ENCODE data around the gene CPZ.

CPZ gene

GRCh38 chr4:8592366-8593263 is at the start of gene CPZ:
TSS of gene CPZ (plus strand) at chr4:8592765. CDS start at chr4:8592834, 69 bp downstream.
- H3K4me3 Mint-ChIP-seq = no peak within 1 kb of the TSS
- peaks cover 7% of the 10 kb centered on the region for H3K4me1 Mint-ChIP-seq
- no peaks in the 10 kb centered on the region for H3K9me3 Mint-ChIP-seq
- no peak for ATAC-seq
- peaks cover 51% of the 10 kb centered on the region for H3K27me3 Mint-ChIP-seq
- H3K36me3 Mint-ChIP-seq = no peaks in the 10 kb centered on the region
- H3K27ac Mint-ChIP-seq = no peak within 1 kb of the TSS

GRCh38 chr4:8542776-8543525 is 49.6 kb upstream of the CPZ start:
- Mint-ChIP-seq H3K4me3 (no peak overlapping the region), H3K9me3 (no peaks in the 10 kb centered on the region), H3K27ac (no peak overlapping the region), H3K36me3 (no peaks in the 10 kb centered on the region), H3K27me3 (peaks cover 8% of the 10 kb centered on the region), H3K4me1 (no peaks in the 10 kb centered on the region)
- no peak for ATAC-seq

GRCh38 chr4:8543623-8544022 is 48.9 kb upstream of the CPZ start:
- Mint-ChIP-seq H3K9me3 (no peaks in the 10 kb centered on the region), H3K4me3 (no peak overlapping the region), H3K36me3 (no peaks in the 10 kb centered on the region), H3K27me3 (peaks cover 1% of the 10 kb centered on the region), H3K4me1 (no peaks in the 10 kb centered on the region), H3K27ac (no peak overlapping the region)
- no peak for ATAC-seq

GRCh38 chr4:8544282-8544681 is 48.3 kb upstream of the CPZ start:
- Mint-ChIP-seq H3K4me3 (no peak overlapping the region), H3K27me3 (no peaks in the 10 kb centered on the region), H3K4me1 (no peaks in the 10 kb centered on the region), H3K27ac (no peak overlapping the region), H3K9me3 (no peaks in the 10 kb centered on the region), H3K36me3 (no peaks in the 10 kb centered on the region)
- no peak for ATAC-seq

GRCh38 chr4:8544741-8545438 is 47.7 kb upstream of the CPZ start:
- no peaks in the 10 kb centered on the region for H3K9me3 Mint-ChIP-seq
- no peak overlapping the region for H3K27ac Mint-ChIP-seq
- no peaks in the 10 kb centered on the region for H3K4me1 Mint-ChIP-seq
- H3K4me3 Mint-ChIP-seq = no peak overlapping the region
- ATAC-seq = no peak
- no peaks in the 10 kb centered on the region for H3K36me3 Mint-ChIP-seq
- no peaks in the 10 kb centered on the region for H3K27me3 Mint-ChIP-seq

GRCh38 chr4:8545439-8545765 is 47.2 kb upstream of the CPZ start:
- Mint-ChIP-seq H3K36me3 (no peaks in the 10 kb centered on the region), H3K27ac (no peak overlapping the region), H3K4me1 (no peaks in the 10 kb centered on the region), H3K27me3 (no peaks in the 10 kb centered on the region), H3K9me3 (no peaks in the 10 kb centered on the region), H3K4me3 (no peak overlapping the region)
- ATAC-seq = no peak

GRCh38 chr4:8546766-8547107 is 45.8 kb upstream of the CPZ start:
- H3K27me3 Mint-ChIP-seq = no peaks in the 10 kb centered on the region
- H3K9me3 Mint-ChIP-seq = no peaks in the 10 kb centered on the region
- no peaks in the 10 kb centered on the region for H3K36me3 Mint-ChIP-seq
- ATAC-seq = no peak
- H3K4me1 Mint-ChIP-seq = no peaks in the 10 kb centered on the region
- H3K4me3 Mint-ChIP-seq = no peak overlapping the region
- H3K27ac Mint-ChIP-seq = no peak overlapping the region

GRCh38 chr4:8547108-8547911 is 45.3 kb upstream of the CPZ start:
- Mint-ChIP-seq H3K27me3 (no peaks in the 10 kb centered on the region), H3K4me1 (no peaks in the 10 kb centered on the region), H3K4me3 (no peak overlapping the region), H3K9me3 (no peaks in the 10 kb centered on the region), H3K36me3 (no peaks in the 10 kb centered on the region), H3K27ac (no peak overlapping the region)
- no peak for ATAC-seq

- no peak overlapping the region for H3K4me3 Mint-ChIP-seq
- no peaks in the 10 kb centered on the region for H3K27me3 Mint-ChIP-seq
- H3K27ac Mint-ChIP-seq = no peak overlapping the region
- ATAC-seq = peak; percentile 28
- no peaks in the 10 kb centered on the region for H3K36me3 Mint-ChIP-seq
- no peaks in the 10 kb centered on the region for H3K9me3 Mint-ChIP-seq
- no peaks in the 10 kb centered on the region for H3K4me1 Mint-ChIP-seq
These were observed 44.4 kb upstream of the CPZ start for GRCh38 chr4:8547912-8548730.

GRCh38 chr4:8548731-8549351 is 43.7 kb upstream of the CPZ start:
- Mint-ChIP-seq H3K27me3 (no peaks in the 10 kb centered on the region), H3K27ac (no peak overlapping the region), H3K4me3 (no peak overlapping the region), H3K4me1 (no peaks in the 10 kb centered on the region), H3K9me3 (no peaks in the 10 kb centered on the region), H3K36me3 (no peaks in the 10 kb centered on the region)
- no peak for ATAC-seq

- Mint-ChIP-seq H3K9me3 (no peaks in the 10 kb centered on the region), H3K27ac (no peak overlapping the region), H3K4me3 (no peak overlapping the region), H3K4me1 (no peaks in the 10 kb centered on the region), H3K36me3 (no peaks in the 10 kb centered on the region), H3K27me3 (no peaks in the 10 kb centered on the region)
- ATAC-seq = no peak
These were observed 43.1 kb upstream of the CPZ start for GRCh38 chr4:8549352-8549931.

- Mint-ChIP-seq H3K36me3 (no peaks in the 10 kb centered on the region), H3K27me3 (peaks cover 11% of the 10 kb centered on the region), H3K9me3 (no peaks in the 10 kb centered on the region), H3K4me1 (no peaks in the 10 kb centered on the region), H3K4me3 (no peak overlapping the region), H3K27ac (no peak overlapping the region)
- no peak for ATAC-seq
These were observed 41.9 kb upstream of the CPZ start for GRCh38 chr4:8550691-8551090.

- no peak for ATAC-seq
- Mint-ChIP-seq H3K4me3 (no peak overlapping the region), H3K27me3 (peaks cover 14% of the 10 kb centered on the region), H3K36me3 (no peaks in the 10 kb centered on the region), H3K4me1 (no peaks in the 10 kb centered on the region), H3K27ac (no peak overlapping the region), H3K9me3 (no peaks in the 10 kb centered on the region)
These were observed 40.5 kb upstream of the CPZ start for GRCh38 chr4:8552024-8552423.
